Activated naive CD8-positive, alpha-beta T cell treated with anti-CD3 and anti-CD28 coated beads, Interleukin-2, amount 10 ng/mL, durations not matched to agents 7 days and 5 days (primary cell): ENCODE measurements around the gene TFPI. TPM values are rescaled to one million over a fixed set of nuclear protein-coding genes. Genes with fewer than 3 reads are reported as not detected.
"Not testable (repeated sequence)": the region's sequence is repeated elsewhere in the genome, so short reads cannot be mapped to it uniquely, and the experiment has no call there.

Source experiments
- ATAC-seq: fragments of 150-1000 bp; cut with Tn5 transposase; one replicate; pipeline ENCODE4 v1.10.0; 2021; ENCODE audit warnings: low read depth, moderate library complexity
- POLR2A ChIA-PET: fragments of 350-600 bp; sonication (Branson Sonifier 250); formaldehyde crosslinking; loops from one replicate; lab custom pipeline; 2021; ENCODE audit warnings: antibody characterized with exemption; lab: Charles Lee
- DNase-seq: peaks from one replicate; pipeline ENCODE4 v3.0.0; 2021
- H3K27ac Mint-ChIP-seq: one replicate; pipeline ENCODE4 v1.8.0; 2022; ENCODE audit warnings: mild to moderate bottlenecking, mixed read lengths
- H3K27me3 Mint-ChIP-seq: one replicate; pipeline ENCODE4 v1.8.0; 2022; ENCODE audit warnings: mild to moderate bottlenecking, moderate library complexity, mixed read lengths
- H3K36me3 Mint-ChIP-seq: one replicate; pipeline ENCODE4 v1.8.0; 2021; ENCODE audit warnings: mild to moderate bottlenecking, mixed read lengths
- H3K4me1 Mint-ChIP-seq: one replicate; pipeline ENCODE4 v1.8.0; 2021; ENCODE audit warnings: mixed read lengths
- H3K4me3 Mint-ChIP-seq: one replicate; pipeline ENCODE4 v1.8.0; 2022; ENCODE audit warnings: mild to moderate bottlenecking, moderate library complexity, mixed read lengths
- H3K9me3 Mint-ChIP-seq: one replicate; pipeline ENCODE4 v1.8.0; 2021; ENCODE audit warnings: mixed read lengths
- total RNA-seq, 2 experiments: library from RNA; stranded (reverse); gene quantifications; one replicate each; pipeline ENCODE4 v1.2.3, GENCODE V29; 2021

Gene TFPI
- total RNA-seq, 2 experiments from 2014 or later, result 0.11 TPM; not detected in 1

- ATAC-seq, H3K36me3 Mint-ChIP-seq, DNase-seq, H3K9me3 Mint-ChIP-seq, POLR2A ChIA-PET, H3K27ac Mint-ChIP-seq, H3K4me3 Mint-ChIP-seq, H3K4me1 Mint-ChIP-seq, H3K27me3 Mint-ChIP-seq: not testable (repeated sequence)
Observed at GRCh38 chr2:187571996-187572395, 17.8 kb upstream of the TFPI start.

- Mint-ChIP-seq H3K27me3 (no peaks in the 10 kb centered on the region), H3K4me3 (no peak overlapping the region), H3K9me3 (peaks cover 1% of the 10 kb centered on the region), H3K4me1 (no peaks in the 10 kb centered on the region), H3K27ac (no peak overlapping the region), H3K36me3 (no peaks in the 10 kb centered on the region)
- DNase-seq, result no peak
- ATAC-seq, result no peak
- POLR2A ChIA-PET, result no interaction called here
Observed at GRCh38 chr2:187569571-187569970, 15.3 kb upstream of the TFPI start.

GRCh38 chr2:187569042-187569441, 14.8 kb upstream of the TFPI start:
- POLR2A ChIA-PET, result no interaction called here
- DNase-seq, result no peak
- H3K27ac Mint-ChIP-seq, result no peak overlapping the region

GRCh38 chr2:187567126-187567525, 12.9 kb upstream of the TFPI start:
- H3K36me3 Mint-ChIP-seq, result no peaks in the 10 kb centered on the region
- ATAC-seq (no peak), DNase-seq (no peak)
- no peak overlapping the region for H3K4me3 Mint-ChIP-seq
- H3K27ac Mint-ChIP-seq, result no peak overlapping the region
- no peaks in the 10 kb centered on the region for H3K27me3 Mint-ChIP-seq
- H3K9me3 Mint-ChIP-seq, result no peaks in the 10 kb centered on the region
- H3K4me1 Mint-ChIP-seq, result no peaks in the 10 kb centered on the region
- POLR2A ChIA-PET, result no interaction called here

More at GRCh38 chr2:187569042-187569441, 14.8 kb upstream of the TFPI start:
- no peak for ATAC-seq
- Mint-ChIP-seq H3K4me1 (no peaks in the 10 kb centered on the region), H3K9me3 (peaks cover 1% of the 10 kb centered on the region), H3K27me3 (no peaks in the 10 kb centered on the region), H3K36me3 (no peaks in the 10 kb centered on the region), H3K4me3 (no peak overlapping the region)

GRCh38 chr2:187566712-187567111, 12.5 kb upstream of the TFPI start:
- H3K4me3 Mint-ChIP-seq, result no peak overlapping the region
- H3K27ac Mint-ChIP-seq, result no peak overlapping the region
- no peak for DNase-seq
- ATAC-seq, result no peak
- H3K4me1 Mint-ChIP-seq, result no peaks in the 10 kb centered on the region
- H3K9me3 Mint-ChIP-seq, result no peaks in the 10 kb centered on the region
- no peaks in the 10 kb centered on the region for H3K36me3 Mint-ChIP-seq
- H3K27me3 Mint-ChIP-seq, result no peaks in the 10 kb centered on the region
- POLR2A ChIA-PET, result no interaction called here

- Mint-ChIP-seq H3K9me3 (no peaks in the 10 kb centered on the region), H3K27me3 (no peaks in the 10 kb centered on the region), H3K36me3 (no peaks in the 10 kb centered on the region), H3K4me1 (no peaks in the 10 kb centered on the region), H3K4me3 (no peak overlapping the region), H3K27ac (no peak overlapping the region)
- no peak for DNase-seq
- no peak for ATAC-seq
- POLR2A ChIA-PET, result no interaction called here
Observed at GRCh38 chr2:187566266-187566665, 12.0 kb upstream of the TFPI start.

GRCh38 chr2:187565618-187566017, 11.4 kb upstream of the TFPI start:
- H3K27me3 Mint-ChIP-seq, H3K4me3 Mint-ChIP-seq, H3K4me1 Mint-ChIP-seq, ATAC-seq, H3K36me3 Mint-ChIP-seq, H3K9me3 Mint-ChIP-seq, POLR2A ChIA-PET, DNase-seq, H3K27ac Mint-ChIP-seq: not testable (repeated sequence)

- H3K9me3 Mint-ChIP-seq, ATAC-seq, POLR2A ChIA-PET, H3K4me1 Mint-ChIP-seq, H3K36me3 Mint-ChIP-seq, H3K4me3 Mint-ChIP-seq, H3K27ac Mint-ChIP-seq, DNase-seq: not testable (repeated sequence)
- H3K27me3 Mint-ChIP-seq, result peaks cover 16% of the 10 kb centered on the region
Observed at GRCh38 chr2:187556493-187556892, 2.3 kb upstream of the TFPI start.

GRCh38 chr2:187554704-187555082, 458 bp upstream of the TFPI start:
- no peak for DNase-seq
- Mint-ChIP-seq H3K27me3 (peaks cover 18% of the 10 kb centered on the region), H3K4me3 (no peak overlapping the region), H3K9me3 (no peaks in the 10 kb centered on the region), H3K27ac (no peak overlapping the region), H3K36me3 (no peaks in the 10 kb centered on the region), H3K4me1 (peaks cover 6% of the 10 kb centered on the region)
- POLR2A ChIA-PET, result no interaction called here
- no peak for ATAC-seq

GRCh38 chr2:187552828-187553681, 1.2 kb downstream of the TFPI start:
- Mint-ChIP-seq H3K27me3 (peaks cover 24% of the 10 kb centered on the region), H3K4me1 (peaks cover 6% of the 10 kb centered on the region), H3K4me3 (no peak overlapping the region), H3K27ac (no peak overlapping the region), H3K9me3 (no peaks in the 10 kb centered on the region), H3K36me3 (no peaks in the 10 kb centered on the region)
- ATAC-seq, result no peak
- POLR2A ChIA-PET, result no interaction called here
- DNase-seq, result no peak

GRCh38 chr2:187552381-187552780, 1.9 kb downstream of the TFPI start:
- DNase-seq, result no peak
- H3K4me3 Mint-ChIP-seq, result no peak overlapping the region
- no peaks in the 10 kb centered on the region for H3K36me3 Mint-ChIP-seq
- H3K9me3 Mint-ChIP-seq, result no peaks in the 10 kb centered on the region
- POLR2A ChIA-PET, result no interaction called here
- H3K27me3 Mint-ChIP-seq, result peaks cover 24% of the 10 kb centered on the region
- H3K27ac Mint-ChIP-seq, result no peak overlapping the region
- peaks cover 6% of the 10 kb centered on the region for H3K4me1 Mint-ChIP-seq
- ATAC-seq, result no peak

- H3K9me3 Mint-ChIP-seq, result no peaks in the 10 kb centered on the region
- DNase-seq (no peak), ATAC-seq (no peak)
- no peaks in the 10 kb centered on the region for H3K36me3 Mint-ChIP-seq
- H3K27me3 Mint-ChIP-seq, result peaks cover 24% of the 10 kb centered on the region
- no peak overlapping the region for H3K27ac Mint-ChIP-seq
- POLR2A ChIA-PET, result no interaction called here
- H3K4me1 Mint-ChIP-seq, result peaks cover 6% of the 10 kb centered on the region
- no peak overlapping the region for H3K4me3 Mint-ChIP-seq
Observed at GRCh38 chr2:187550857-187551256, 3.4 kb downstream of the TFPI start.

- H3K9me3 Mint-ChIP-seq, result no peaks in the 10 kb centered on the region
- H3K27ac Mint-ChIP-seq, result no peak overlapping the region
- H3K4me3 Mint-ChIP-seq, result no peak overlapping the region
Observed at GRCh38 chr2:187549951-187550555, 4.2 kb downstream of the TFPI start.

GRCh38 chr2:187549193-187549592, 5.0 kb downstream of the TFPI start:
- POLR2A ChIA-PET, result no interaction called here

More at GRCh38 chr2:187549951-187550555, 4.2 kb downstream of the TFPI start:
- DNase-seq (no peak), ATAC-seq (no peak)
- Mint-ChIP-seq H3K27me3 (peaks cover 24% of the 10 kb centered on the region), H3K4me1 (peaks cover 6% of the 10 kb centered on the region), H3K36me3 (no peaks in the 10 kb centered on the region)
- POLR2A ChIA-PET, result no interaction called here

More at GRCh38 chr2:187549193-187549592, 5.0 kb downstream of the TFPI start:
- Mint-ChIP-seq H3K27me3 (peaks cover 19% of the 10 kb centered on the region), H3K9me3 (no peaks in the 10 kb centered on the region), H3K4me1 (peaks cover 3% of the 10 kb centered on the region), H3K36me3 (no peaks in the 10 kb centered on the region), H3K27ac (no peak overlapping the region), H3K4me3 (no peak overlapping the region)
- ATAC-seq (no peak), DNase-seq (no peak)
